Measurements from ENCODE around the gene PCED1A.
"Not testable (repeated sequence)": the region's sequence is repeated elsewhere in the genome, so short reads cannot be mapped to it uniquely, and the experiment has no call there.

Gene PCED1A

DNA sequence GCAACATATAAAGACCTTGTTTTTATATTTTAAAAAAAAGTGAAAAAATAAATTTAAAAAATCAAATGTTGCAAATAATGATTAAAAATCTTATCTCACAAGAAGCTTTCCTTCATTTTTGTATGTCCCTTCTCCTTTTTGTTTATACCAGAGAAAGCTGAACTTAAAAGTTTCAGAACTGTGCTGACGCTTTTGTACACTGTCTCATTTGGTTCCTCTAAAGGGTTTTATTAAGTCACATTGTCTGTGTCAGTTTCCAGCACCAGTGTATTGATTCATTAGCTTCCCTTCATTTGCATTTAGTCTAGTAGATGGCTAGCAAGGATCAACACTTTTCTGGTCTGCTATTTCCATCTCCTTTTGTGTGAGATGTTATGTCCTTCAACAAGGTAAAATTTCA lies 6.7 kb downstream of the PCED1A start:
- no peak overlapping the region for H3K4me3 ChIP-seq (ENCODE audit: low read length in 2 of 2)

GRCh38 chr20:2831206-2831605 lies 9.2 kb downstream of the PCED1A start:
- not testable (repeated sequence) for H3K9me3 ChIP-seq (ENCODE audit: control insufficient read depth in 2 of 2, low read length in 2 of 2); H3K27ac ChIP-seq (ENCODE audit: low read depth in 2 of 2, low read length in 2 of 2); H3K4me1 ChIP-seq (ENCODE audit: control insufficient read depth in 2 of 2, insufficient read depth in 2 of 2, low read length in 2 of 2); H3K9ac ChIP-seq (ENCODE audit: low read depth in 1 of 2, low read length in 2 of 2); H3K4me3 ChIP-seq (ENCODE audit: low read length in 2 of 2); H3K36me3 ChIP-seq (ENCODE audit: control insufficient read depth in 2 of 2, insufficient read depth in 2 of 2, low read length in 2 of 2)
- peaks cover 2 to 13% of the 10 kb centered on the region in 2 donors for H3K27me3 ChIP-seq (ENCODE audit: control insufficient read depth in 2 of 2, insufficient read depth in 2 of 2, low read length in 2 of 2)

More for the DNA sequence above, 6.7 kb downstream of the PCED1A start:
- Histone ChIP-seq H3K27ac (ENCODE audit: low read depth in 2 of 2, low read length in 2 of 2) (no peak overlapping the region), H3K27me3 (ENCODE audit: control insufficient read depth in 2 of 2, insufficient read depth in 2 of 2, low read length in 2 of 2) (peaks cover 2 to 5% of the 10 kb centered on the region in 2 donors), H3K36me3 (ENCODE audit: control insufficient read depth in 2 of 2, insufficient read depth in 2 of 2, low read length in 2 of 2) (peaks cover 0 to 3% of the 10 kb centered on the region in 2 donors), H3K4me1 (ENCODE audit: control insufficient read depth in 2 of 2, insufficient read depth in 2 of 2, low read length in 2 of 2) (no peaks in the 10 kb centered on the region), H3K9me3 (ENCODE audit: control insufficient read depth in 2 of 2, low read length in 2 of 2) (no peaks in the 10 kb centered on the region), H3K9ac (ENCODE audit: low read depth in 1 of 2, low read length in 2 of 2) (no peak overlapping the region)

GRCh38 chr20:2829376-2829775 lies 11.1 kb downstream of the PCED1A start:
- Histone ChIP-seq H3K9me3 (ENCODE audit: control insufficient read depth in 2 of 2, low read length in 2 of 2) (no peaks in the 10 kb centered on the region), H3K4me3 (ENCODE audit: low read length in 2 of 2) (no peak overlapping the region), H3K4me1 (ENCODE audit: control insufficient read depth in 2 of 2, insufficient read depth in 2 of 2, low read length in 2 of 2) (no peaks in the 10 kb centered on the region), H3K27me3 (ENCODE audit: control insufficient read depth in 2 of 2, insufficient read depth in 2 of 2, low read length in 2 of 2) (peaks cover 2 to 18% of the 10 kb centered on the region in 2 donors), H3K36me3 (ENCODE audit: control insufficient read depth in 2 of 2, insufficient read depth in 2 of 2, low read length in 2 of 2) (no peaks in the 10 kb centered on the region), H3K27ac (ENCODE audit: low read depth in 2 of 2, low read length in 2 of 2) (no peak overlapping the region), H3K9ac (ENCODE audit: low read depth in 1 of 2, low read length in 2 of 2) (no peak overlapping the region)

DNA sequence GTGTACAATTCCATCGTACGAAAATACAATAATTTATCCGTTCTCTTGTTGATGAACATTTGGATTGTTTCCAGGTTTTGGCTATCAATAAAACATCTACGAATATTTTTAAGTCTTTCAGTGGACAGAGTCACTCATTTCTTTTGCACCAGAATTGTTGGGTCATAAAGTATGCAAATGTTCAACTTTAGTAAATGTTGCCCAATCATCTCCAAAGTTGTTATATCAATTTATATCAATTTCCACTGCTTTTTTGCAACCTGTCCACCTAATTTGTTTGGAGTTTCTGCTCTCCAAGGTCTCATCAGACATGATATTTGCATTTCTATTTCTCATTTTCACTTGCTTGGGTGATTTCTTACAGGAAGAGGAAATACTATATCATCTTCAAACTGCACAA lies 13.8 kb downstream of the PCED1A start:
- H3K27ac ChIP-seq (ENCODE audit: low read depth in 2 of 2, low read length in 2 of 2): no peak overlapping the region
- no peak overlapping the region for H3K9ac ChIP-seq (ENCODE audit: low read depth in 1 of 2, low read length in 2 of 2)
- peaks cover 7 to 18% of the 10 kb centered on the region in 2 donors for H3K27me3 ChIP-seq (ENCODE audit: control insufficient read depth in 2 of 2, insufficient read depth in 2 of 2, low read length in 2 of 2)

GRCh38 chr20:2825761-2826160 lies 14.7 kb downstream of the PCED1A start:
- no peak overlapping the region for H3K4me3 ChIP-seq (ENCODE audit: low read length in 2 of 2)
- H3K27ac ChIP-seq (ENCODE audit: low read depth in 2 of 2, low read length in 2 of 2): no peak overlapping the region
- no peak overlapping the region for H3K9ac ChIP-seq (ENCODE audit: low read depth in 1 of 2, low read length in 2 of 2)
- H3K27me3 ChIP-seq (ENCODE audit: control insufficient read depth in 2 of 2, insufficient read depth in 2 of 2, low read length in 2 of 2): peaks cover 12 to 22% of the 10 kb centered on the region in 2 donors
- no peaks in the 10 kb centered on the region for H3K36me3 ChIP-seq (ENCODE audit: control insufficient read depth in 2 of 2, insufficient read depth in 2 of 2, low read length in 2 of 2)
- no peaks in the 10 kb centered on the region for H3K9me3 ChIP-seq (ENCODE audit: control insufficient read depth in 2 of 2, low read length in 2 of 2)
- H3K4me1 ChIP-seq (ENCODE audit: control insufficient read depth in 2 of 2, insufficient read depth in 2 of 2, low read length in 2 of 2): no peaks in the 10 kb centered on the region

More for the DNA sequence above, 13.8 kb downstream of the PCED1A start:
- no peak overlapping the region for H3K4me3 ChIP-seq (ENCODE audit: low read length in 2 of 2)
- H3K4me1 ChIP-seq (ENCODE audit: control insufficient read depth in 2 of 2, insufficient read depth in 2 of 2, low read length in 2 of 2): no peaks in the 10 kb centered on the region
- H3K9me3 ChIP-seq (ENCODE audit: control insufficient read depth in 2 of 2, low read length in 2 of 2): no peaks in the 10 kb centered on the region
- no peaks in the 10 kb centered on the region for H3K36me3 ChIP-seq (ENCODE audit: control insufficient read depth in 2 of 2, insufficient read depth in 2 of 2, low read length in 2 of 2)

- Histone ChIP-seq H3K4me3 (ENCODE audit: low read length in 2 of 2) (no peak overlapping the region), H3K9me3 (ENCODE audit: control insufficient read depth in 2 of 2, low read length in 2 of 2) (no peaks in the 10 kb centered on the region), H3K36me3 (ENCODE audit: control insufficient read depth in 2 of 2, insufficient read depth in 2 of 2, low read length in 2 of 2) (no peaks in the 10 kb centered on the region), H3K4me1 (ENCODE audit: control insufficient read depth in 2 of 2, insufficient read depth in 2 of 2, low read length in 2 of 2) (no peaks in the 10 kb centered on the region), H3K27ac (ENCODE audit: low read depth in 2 of 2, low read length in 2 of 2) (no peak overlapping the region), H3K9ac (ENCODE audit: low read depth in 1 of 2, low read length in 2 of 2) (no peak overlapping the region), H3K27me3 (ENCODE audit: control insufficient read depth in 2 of 2, insufficient read depth in 2 of 2, low read length in 2 of 2) (peaks cover 21 to 26% of the 10 kb centered on the region in 2 donors)
Observed at GRCh38 chr20:2822073-2822472, 18.4 kb downstream of the PCED1A start.

DNA sequence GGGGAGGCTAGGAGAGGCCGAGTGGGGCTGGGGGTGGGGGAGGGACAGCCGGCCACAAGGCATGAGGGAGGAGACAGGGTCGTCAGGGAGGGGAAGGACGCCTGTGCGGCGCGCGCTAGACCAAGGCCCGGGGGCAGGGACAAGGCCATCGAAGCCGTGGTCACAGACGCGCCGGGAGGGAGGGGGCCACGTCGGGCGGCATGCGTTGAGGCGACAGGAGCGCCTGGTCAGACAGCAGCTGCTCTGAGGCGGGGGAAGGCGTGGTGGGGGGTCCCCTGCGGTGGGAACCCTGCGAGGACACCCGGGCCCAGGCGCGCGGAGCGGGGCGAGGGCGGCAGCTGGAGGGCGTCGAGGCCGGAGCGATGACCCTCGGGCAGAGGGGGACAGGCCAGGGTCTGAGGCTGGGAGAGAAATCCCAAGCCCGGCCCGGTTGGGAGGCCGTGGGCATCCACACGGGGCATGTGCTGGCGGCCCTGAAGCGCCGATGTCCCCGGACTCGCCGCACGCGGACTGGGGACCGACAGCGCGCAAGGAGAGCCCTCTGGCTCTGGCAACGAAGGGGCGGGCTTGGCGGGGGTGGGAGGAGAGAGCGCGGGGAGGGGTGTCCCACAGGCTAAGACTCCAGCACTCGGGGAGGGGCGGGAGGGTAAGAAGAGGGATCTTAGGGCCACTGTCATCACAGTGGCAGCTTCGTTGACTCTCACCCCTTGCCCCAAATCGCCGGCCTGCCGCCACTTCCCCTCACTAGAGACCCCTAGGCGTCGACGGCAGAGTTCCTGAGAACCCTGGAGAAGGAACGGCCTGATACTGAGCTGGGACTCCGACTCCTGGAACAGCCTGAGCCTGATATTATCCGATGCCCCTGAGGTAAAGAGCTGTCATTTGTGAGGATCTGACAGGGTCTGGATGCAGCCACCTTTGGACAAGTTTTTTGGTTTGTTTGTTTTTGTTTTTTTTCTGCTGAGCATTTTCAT lies 19.3 kb downstream of the PCED1A start:
- Histone ChIP-seq H3K4me3 (ENCODE audit: low read length in 2 of 2) (no peak overlapping the region), H3K4me1 (ENCODE audit: control insufficient read depth in 2 of 2, insufficient read depth in 2 of 2, low read length in 2 of 2) (no peaks in the 10 kb centered on the region), H3K36me3 (ENCODE audit: control insufficient read depth in 2 of 2, insufficient read depth in 2 of 2, low read length in 2 of 2) (no peaks in the 10 kb centered on the region), H3K27ac (ENCODE audit: low read depth in 2 of 2, low read length in 2 of 2) (no peak overlapping the region), H3K9me3 (ENCODE audit: control insufficient read depth in 2 of 2, low read length in 2 of 2) (no peaks in the 10 kb centered on the region), H3K27me3 (ENCODE audit: control insufficient read depth in 2 of 2, insufficient read depth in 2 of 2, low read length in 2 of 2) (peaks cover 21 to 23% of the 10 kb centered on the region in 2 donors), H3K9ac (ENCODE audit: low read depth in 1 of 2, low read length in 2 of 2) (no peak overlapping the region)

DNA sequence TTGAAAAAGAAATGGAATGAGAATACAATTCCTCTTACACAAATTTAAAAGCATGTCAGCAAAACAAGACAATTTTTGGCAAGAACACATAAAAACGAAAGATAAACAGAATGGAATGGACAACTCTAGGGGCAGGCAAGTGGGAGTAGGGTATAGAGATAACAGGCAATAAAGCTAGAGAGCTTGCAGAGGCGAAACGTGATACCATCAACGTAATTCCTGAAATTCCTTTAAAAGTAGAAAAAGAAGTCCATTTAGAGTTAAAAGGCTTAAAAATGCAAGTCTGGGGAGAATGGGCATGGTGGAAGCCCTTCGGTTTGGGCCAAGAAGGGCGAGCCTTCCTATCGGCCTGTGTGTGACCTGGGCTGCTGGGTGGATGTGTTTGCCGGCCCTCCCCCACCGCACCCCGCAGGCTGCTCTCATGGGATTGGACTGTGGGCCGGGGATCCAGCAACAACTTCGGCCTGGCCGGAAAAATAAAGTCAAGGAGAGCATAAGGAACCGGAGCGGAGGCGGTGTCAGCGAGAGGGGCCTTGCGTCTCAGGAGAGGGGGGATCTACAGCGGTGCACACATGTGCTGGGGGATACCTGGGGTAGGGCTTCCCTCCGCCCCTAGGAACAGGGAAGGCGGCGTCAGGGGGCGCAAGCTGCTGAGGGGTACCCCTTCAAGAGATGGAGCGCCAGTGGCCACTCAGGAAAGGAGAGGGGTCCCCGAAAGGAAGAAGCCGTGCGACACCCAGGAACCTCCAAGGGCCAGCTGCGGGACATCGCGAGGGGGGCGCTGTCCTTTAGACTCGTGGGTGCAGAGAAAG lies 20.2 kb downstream of the PCED1A start:
- H3K27me3 ChIP-seq (ENCODE audit: control insufficient read depth in 2 of 2, insufficient read depth in 2 of 2, low read length in 2 of 2): peaks cover 18 to 21% of the 10 kb centered on the region in 2 donors
- H3K27ac ChIP-seq (ENCODE audit: low read depth in 2 of 2, low read length in 2 of 2): no peak overlapping the region
- no peaks in the 10 kb centered on the region for H3K36me3 ChIP-seq (ENCODE audit: control insufficient read depth in 2 of 2, insufficient read depth in 2 of 2, low read length in 2 of 2)
- H3K4me3 ChIP-seq (ENCODE audit: low read length in 2 of 2): no peak overlapping the region
- no peak overlapping the region for H3K9ac ChIP-seq (ENCODE audit: low read depth in 1 of 2, low read length in 2 of 2)
- no peaks in the 10 kb centered on the region for H3K9me3 ChIP-seq (ENCODE audit: control insufficient read depth in 2 of 2, low read length in 2 of 2)
- H3K4me1 ChIP-seq (ENCODE audit: control insufficient read depth in 2 of 2, insufficient read depth in 2 of 2, low read length in 2 of 2): no peaks in the 10 kb centered on the region

DNA sequence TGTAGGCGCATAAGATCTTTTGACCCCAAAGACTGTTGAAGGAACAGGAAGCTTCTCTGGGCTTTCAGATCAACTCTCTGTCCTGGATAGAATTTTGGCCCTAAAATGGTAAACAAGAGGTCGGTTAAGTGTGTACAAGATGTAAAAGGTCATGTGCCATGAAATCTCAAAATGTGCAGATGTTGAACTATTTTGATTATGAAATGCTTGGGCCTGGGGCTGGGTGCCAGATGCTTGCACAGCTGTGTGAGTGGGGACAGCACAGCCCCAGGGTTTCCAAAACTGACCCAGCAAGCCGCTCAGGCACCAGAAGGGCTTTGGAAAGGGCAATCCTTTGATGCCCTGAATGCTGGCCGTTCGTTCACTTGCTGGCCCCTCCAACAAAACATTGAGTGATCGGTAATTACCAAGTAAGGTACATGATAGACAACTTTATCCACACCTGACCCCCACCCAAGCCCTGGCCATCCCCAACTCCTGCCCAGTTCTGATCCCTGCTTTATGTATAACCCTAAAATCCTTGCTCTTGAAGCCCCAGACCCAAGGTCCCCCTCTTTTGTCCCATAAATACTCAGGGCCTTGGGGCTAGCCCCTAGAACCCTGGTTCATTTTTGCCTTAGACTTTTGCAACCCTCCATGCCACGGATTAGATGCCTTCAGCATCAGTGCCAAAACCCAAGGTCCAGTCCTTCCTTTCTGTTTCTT lies 22.4 kb downstream of the PCED1A start:
- no peaks in the 10 kb centered on the region for H3K4me1 ChIP-seq (ENCODE audit: control insufficient read depth in 2 of 2, insufficient read depth in 2 of 2, low read length in 2 of 2)
- H3K4me3 ChIP-seq (ENCODE audit: low read length in 2 of 2): no peak overlapping the region
- no peaks in the 10 kb centered on the region for H3K36me3 ChIP-seq (ENCODE audit: control insufficient read depth in 2 of 2, insufficient read depth in 2 of 2, low read length in 2 of 2)
- no peak overlapping the region for H3K9ac ChIP-seq (ENCODE audit: low read depth in 1 of 2, low read length in 2 of 2)
- H3K27me3 ChIP-seq (ENCODE audit: control insufficient read depth in 2 of 2, insufficient read depth in 2 of 2, low read length in 2 of 2): peaks cover 18 to 21% of the 10 kb centered on the region in 2 donors
- H3K9me3 ChIP-seq (ENCODE audit: control insufficient read depth in 2 of 2, low read length in 2 of 2): no peaks in the 10 kb centered on the region
- no peak overlapping the region for H3K27ac ChIP-seq (ENCODE audit: low read depth in 2 of 2, low read length in 2 of 2)

Measured in mucosa of rectum (tissue), 2 donors.